Ovary (tissue), 9 donors: ENCODE results near the gene PSME2. TPM values are rescaled to one million over a fixed set of nuclear protein-coding genes. Genes with fewer than 3 reads are reported as not detected.

ENCODE experiments used
- DNase-seq, 5 donors: peaks; one replicate each; pipeline ENCODE4 v3.0.0-alpha.2; 2019 to 2020
- H3K27ac ChIP-seq, 2 donors: fragments of 200-600 bp; one replicate each; pipeline versions ENCODE4 v1.5.1 to v1.8.0; 2019 to 2022
- H3K27me3 ChIP-seq: fragments of 200-600 bp; one replicate; pipeline ENCODE4 v1.8.0; 2022
- H3K36me3 ChIP-seq: fragments of 200-600 bp; sonication (generic); one replicate; pipeline ENCODE4 v1.5.1; 2019
- H3K4me1 ChIP-seq: one replicate; pipeline ENCODE4 v1.8.1; 2013; ENCODE audit warnings: mild to moderate bottlenecking, moderate library complexity; ENCODE audit not compliant: insufficient read depth
- H3K4me3 ChIP-seq: fragments of 200-600 bp; sonication (generic); one replicate; pipeline ENCODE4 v1.5.1; 2017
- H3K9me3 ChIP-seq, 2 donors: fragments of 200-600 bp in 1 of 2; sonication (generic) in 1 of 2; one replicate each; pipeline versions ENCODE4 v1.5.1 to v1.8.1; 2013 to 2019; ENCODE audit warnings: mild to moderate bottlenecking in 1 of 2, moderate library complexity in 1 of 2
- CTCF ChIP-seq, 3 donors: fragments of 450-650 bp in 2 of 3; fragments of 200-600 bp in 1 of 3; IDR thresholded peaks; one replicate each; pipeline versions ENCODE4 v1.5.1 to v1.8.0; 2016 to 2022; ENCODE audit warnings: antibody characterized with exemption in 3 of 3, mild to moderate bottlenecking in 1 of 3
- EP300 ChIP-seq: sonication (generic); formaldehyde crosslinking; IDR thresholded peaks from one replicate; pipeline ENCODE4 v1.6.1; 2017; ENCODE audit warnings: antibody characterized with exemption
- POLR2A ChIP-seq: fragments of 450-650 bp; IDR thresholded peaks from one replicate; pipeline ENCODE4 v1.6.1; 2017; ENCODE audit warnings: antibody characterized with exemption, mild to moderate bottlenecking, moderate library complexity
- WGBS, 3 donors: extraction: QIAGEN DNeasy Blood & Tissue Kit in 1 of 3; methylation state at CpG; one replicate each; pipeline versions ENCODE4 v1.1.5 to v1.1.7; 2013 to 2017; 5-methylcytosine and 5-hydroxymethylcytosine counted together
- intact Hi-C, 4 donors: fragments of 100-400 bp; cut with DNase I; formaldehyde crosslinking; loops; one replicate each; pipeline versions ENCODE4 v1.11.0 to v1.15.1; 2022 to 2023
- polyA plus RNA-seq, 2 donors: library from polyadenylated mRNA; stranded (reverse); fragments of 200-250 nt in 1 of 2; fragments of 350-450 nt in 1 of 2; fragmentation: Illumina TruSeq in 1 of 2; extraction: RNeasy Lipid Tissue Mini Kit (QIAGEN cat#74804) in 1 of 2; gene quantifications; one replicate each; pipeline ENCODE4 v1.2.3, GENCODE V29; 2013 to 2014
- total RNA-seq, 7 donors: library from RNA; depleted of rRNA in 2 of 7; stranded (reverse); fragments of >200 nt in 2 of 7; fragmentation: NEBNext Ultra II Directional in 3 of 7; extraction: Animal tissue kit (Norgen Biotek cat#: 25700) in 3 of 7; gene quantifications; one replicate each; pipeline versions ENCODE4 v1.1.0 to v1.2.4, GENCODE V29; 2016 to 2023
- donor health status: DM: no; HTN: no; CAD: no; lungs with moderate emphysema.
- donor health status: DM: no; HTN: no; CAD: no.
- donor health status: Bipolar disorder and iron deficiency.
- donor health status: DM: yes; HTN: yes; CAD: no.
- donor health status: DM: no; HTN: no; CAD: no.
- donor health status: DM: yes; HTN: yes; CAD: no.

Gene PSME2
- total and polyA plus RNA-seq, 9 donors, result 34.7 to 160 (median 95.6) TPM

GRCh38 chr14:24171422-24172260 lies 25.2 kb upstream of the PSME2 start, which contains the start of gene REC8:
REC8 (plus strand) TSS chr14:24172080; CDS start chr14:24172553, 473 bp downstream.
- H3K27ac ChIP-seq, result no peak within 1 kb of the TSS

GRCh38 chr14:24167469-24168114 lies 21.2 kb upstream of the PSME2 start:
- 69 to 85% (median 77%) methylated on average over 3 of the region's 3 CpGs for WGBS, 3 donors
- no peaks in the 10 kb centered on the region for H3K36me3 ChIP-seq
- TF ChIP-seq EP300 (no peak), CTCF (IDR thresholded peaks at IDR 0.05) (no peak), POLR2A (no peak)
- H3K4me1 ChIP-seq, result peaks cover 16% of the 10 kb centered on the region
- H3K27ac ChIP-seq, result no peak overlapping the region
- H3K27me3 ChIP-seq, result no peaks in the 10 kb centered on the region
- no peak overlapping the region for H3K4me3 ChIP-seq
- no peak for DNase-seq
- H3K9me3 ChIP-seq, result no peaks in the 10 kb centered on the region
- intact Hi-C loops, result no loop called here

More at GRCh38 chr14:24171422-24172260, 25.2 kb upstream of the PSME2 start, which contains the start of gene REC8:
- Histone ChIP-seq H3K27me3 (no peaks in the 10 kb centered on the region), H3K9me3 (no peaks in the 10 kb centered on the region), H3K4me3 (peak within 1 kb of the TSS; percentile 17), H3K36me3 (no peaks in the 10 kb centered on the region), H3K4me1 (peaks cover 8% of the 10 kb centered on the region)
- TF ChIP-seq CTCF (IDR thresholded peaks at IDR 0.05) (no peak), EP300 (no peak), POLR2A (no peak)
- intact Hi-C loops, result no loop called here
- WGBS, 3 donors, result 9 to 14% (median 10%) methylated on average over 62 to 63 of the region's 63 CpGs
- DNase-seq, result peak; percentile 45 to 85 (median 67)

- no peaks in the 10 kb centered on the region for H3K27me3 ChIP-seq
- H3K4me1 ChIP-seq, result peaks cover 8% of the 10 kb centered on the region
- 86 to 90% (median 88%) methylated on average over 5 of the region's 5 CpGs for WGBS, 3 donors
- no peaks in the 10 kb centered on the region for H3K36me3 ChIP-seq
- intact Hi-C loops, result no loop called here
- no peak overlapping the region for H3K4me3 ChIP-seq
- TF ChIP-seq EP300, result no peak
- TF ChIP-seq POLR2A, result no peak
- H3K9me3 ChIP-seq, result no peaks in the 10 kb centered on the region
- no peak overlapping the region for H3K27ac ChIP-seq
- DNase-seq, result no peak
Measured at GRCh38 chr14:24165785-24166184, 19.4 kb upstream of the PSME2 start.

- no peak for DNase-seq
- H3K4me1 ChIP-seq, result peaks cover 8% of the 10 kb centered on the region
- TF ChIP-seq CTCF (IDR thresholded peaks at IDR 0.05), result no peak
- TF ChIP-seq POLR2A, result no peak
- no peak for TF ChIP-seq EP300
- no peak overlapping the region for H3K4me3 ChIP-seq
- H3K27me3 ChIP-seq, result no peaks in the 10 kb centered on the region
- H3K27ac ChIP-seq, result no peak overlapping the region
- no peaks in the 10 kb centered on the region for H3K36me3 ChIP-seq
- 83 to 86% (median 85%) methylated on average over 12 to 14 of the region's 14 CpGs for WGBS, 3 donors
- intact Hi-C loops, result loop anchor here in 1 of 4 donors (5.0 kb wide), 1 partner anchor 107 kb away; no protein-coding TSS in a partner anchor
- no peaks in the 10 kb centered on the region for H3K9me3 ChIP-seq
Measured at GRCh38 chr14:24164518-24164991, 18.1 kb upstream of the PSME2 start.
